Body of pancreas (tissue), 4 donors: ENCODE measurements around the gene NFX1.

Experiments used
- POLR2A ChIP-seq, 3 donors: fragments of 450-650 bp; IDR thresholded peaks; one replicate each; pipeline ENCODE4 v1.6.1; 2016; ENCODE audit warnings: antibody characterized with exemption in 3 of 3, mild to moderate bottlenecking in 2 of 3
- TF ChIP-seq, protein P1 (sequence below), 7 experiments: fragments of 450-650 bp in 4 of 7; fragments of 200-600 bp in 3 of 7; sonication (generic) in 3 of 7; IDR thresholded peaks; one replicate each; pipeline ENCODE4 v1.5.1; 2016 to 2019; ENCODE audit warnings: antibody characterized with exemption in 7 of 7

DNA sequence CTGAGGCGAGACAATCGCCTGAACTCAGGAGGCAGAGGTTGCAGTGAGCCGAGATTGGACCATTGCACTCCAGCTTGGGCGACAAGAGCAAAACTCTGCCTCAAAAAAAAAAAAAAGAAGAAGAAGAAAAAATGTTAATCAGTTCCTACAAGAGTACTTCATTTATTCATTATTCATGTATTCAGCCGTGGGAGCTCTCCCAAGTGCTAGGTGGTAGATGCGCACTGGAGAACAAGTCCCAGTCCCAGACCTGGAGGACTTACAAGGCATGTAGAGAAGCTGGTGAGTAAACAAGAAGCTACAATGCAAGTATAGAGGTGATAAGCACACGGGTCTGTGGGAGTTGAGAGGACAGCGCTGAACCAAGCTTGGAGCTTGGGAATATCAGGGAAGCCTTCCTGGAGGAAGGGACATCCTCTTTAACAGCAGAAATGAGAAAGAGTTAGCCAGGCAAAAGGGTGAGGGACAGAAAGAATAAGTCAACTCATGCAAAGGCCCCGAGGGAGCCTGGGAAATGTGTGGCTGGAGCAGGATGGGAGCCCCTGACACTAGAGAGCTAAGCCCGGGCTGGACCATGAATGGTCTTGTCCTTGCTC is 129.5 kb downstream of the NFX1 start:
- TF ChIP-seq, protein P1, sequence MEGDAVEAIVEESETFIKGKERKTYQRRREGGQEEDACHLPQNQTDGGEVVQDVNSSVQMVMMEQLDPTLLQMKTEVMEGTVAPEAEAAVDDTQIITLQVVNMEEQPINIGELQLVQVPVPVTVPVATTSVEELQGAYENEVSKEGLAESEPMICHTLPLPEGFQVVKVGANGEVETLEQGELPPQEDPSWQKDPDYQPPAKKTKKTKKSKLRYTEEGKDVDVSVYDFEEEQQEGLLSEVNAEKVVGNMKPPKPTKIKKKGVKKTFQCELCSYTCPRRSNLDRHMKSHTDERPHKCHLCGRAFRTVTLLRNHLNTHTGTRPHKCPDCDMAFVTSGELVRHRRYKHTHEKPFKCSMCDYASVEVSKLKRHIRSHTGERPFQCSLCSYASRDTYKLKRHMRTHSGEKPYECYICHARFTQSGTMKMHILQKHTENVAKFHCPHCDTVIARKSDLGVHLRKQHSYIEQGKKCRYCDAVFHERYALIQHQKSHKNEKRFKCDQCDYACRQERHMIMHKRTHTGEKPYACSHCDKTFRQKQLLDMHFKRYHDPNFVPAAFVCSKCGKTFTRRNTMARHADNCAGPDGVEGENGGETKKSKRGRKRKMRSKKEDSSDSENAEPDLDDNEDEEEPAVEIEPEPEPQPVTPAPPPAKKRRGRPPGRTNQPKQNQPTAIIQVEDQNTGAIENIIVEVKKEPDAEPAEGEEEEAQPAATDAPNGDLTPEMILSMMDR (IDR thresholded peaks at IDR 0.05), result no peak
- no peak for TF ChIP-seq POLR2A (IDR thresholded peaks at IDR 0.05)
